Vagina (tissue), 2 donors: ENCODE results near the gene DCHS1. TPM values are rescaled to one million over a fixed set of nuclear protein-coding genes. Genes with fewer than 3 reads are reported as not detected.
A peak's percentile ranks its signal among the peaks of the same experiment; 100 is the strongest.

Source experiments
- DNase-seq, 2 donors: peaks; one replicate each; pipeline ENCODE4 v3.0.0-alpha.2; 2017; ENCODE audit errors: extremely low spot score in 2 of 2
- H3K27ac ChIP-seq: fragments of 200-600 bp; sonication (generic); one replicate; pipeline ENCODE4 v1.5.1; 2019
- H3K27me3 ChIP-seq: fragments of 200-600 bp; sonication (generic); one replicate; pipeline ENCODE4 v1.5.1; 2019
- H3K36me3 ChIP-seq, 2 donors: fragments of 200-600 bp; sonication (generic); one replicate each; pipeline ENCODE4 v1.5.1; 2017 to 2019
- H3K4me1 ChIP-seq: fragments of 200-600 bp; sonication (generic); one replicate; pipeline ENCODE4 v1.5.1; 2019
- H3K4me3 ChIP-seq, 2 donors: fragments of 200-600 bp; sonication (generic); 1 replicate in 1 of 2; 2 replicates in 1 of 2; pipeline ENCODE4 v1.5.1; 2016 to 2019
- H3K9me3 ChIP-seq: fragments of 200-600 bp; sonication (generic); one replicate; pipeline ENCODE4 v1.5.1; 2019
- CTCF ChIP-seq, 3 experiments: fragments of 450-650 bp in 2 of 3; fragments of 200-600 bp in 1 of 3; sonication (generic) in 1 of 3; IDR thresholded peaks; one replicate each; pipeline ENCODE4 v1.5.1; 2017 to 2019; ENCODE audit warnings: antibody characterized with exemption in 3 of 3, mild to moderate bottlenecking in 2 of 3, moderate library complexity in 2 of 3
- POLR2A ChIP-seq, 2 donors: fragments of 450-650 bp; IDR thresholded peaks; one replicate each; pipeline ENCODE4 v1.6.1; 2017; ENCODE audit warnings: antibody characterized with exemption in 2 of 2, mild to moderate bottlenecking in 2 of 2, moderate library complexity in 2 of 2
- POLR2AphosphoS5 ChIP-seq, 2 donors: sonication (generic); formaldehyde crosslinking; IDR thresholded peaks; one replicate each; pipeline ENCODE4 v1.9.0; 2017; ENCODE audit warnings: antibody characterized with exemption in 2 of 2, mild to moderate bottlenecking in 2 of 2, low read depth in 1 of 2; ENCODE audit not compliant: insufficient read depth in 1 of 2
- intact Hi-C: fragments of 100-400 bp; cut with DNase I; formaldehyde crosslinking; loops from one replicate; pipeline ENCODE4 v1.15.1; 2023
- total RNA-seq: library from RNA; depleted of rRNA; stranded (reverse); fragments of >200 nt; gene quantifications from one replicate; pipeline ENCODE4 v1.2.3, GENCODE V29; 2016

Gene DCHS1
- total RNA-seq, 1 donor from 2014 or later: 28.7 TPM

GRCh38 chr11:6617315-6617781 is 38.3 kb downstream of the DCHS1 start:
- Histone ChIP-seq H3K36me3 (peaks cover 0 to 6% of the 10 kb centered on the region in 2 donors), H3K9me3 (no peaks in the 10 kb centered on the region), H3K4me3 (peak overlapping the region; percentile 74 to 90), H3K27ac (peak overlapping the region; percentile 99), H3K27me3 (no peaks in the 10 kb centered on the region), H3K4me1 (peaks cover 26% of the 10 kb centered on the region)
- TF ChIP-seq POLR2A (IDR thresholded peaks at IDR 0.05): no peak
- TF ChIP-seq POLR2AphosphoS5 (IDR thresholded peaks at IDR 0.05; ENCODE audit: insufficient read depth in 1 of 2, low read depth in 1 of 2): no peak
- no peak for TF ChIP-seq CTCF (IDR thresholded peaks at IDR 0.05)
- no peak for DNase-seq
- intact Hi-C loops: no loop called here

GRCh38 chr11:6616596-6617250 is 38.9 kb downstream of the DCHS1 start:
- TF ChIP-seq CTCF (IDR thresholded peaks at IDR 0.05) (no peak), POLR2A (IDR thresholded peaks at IDR 0.05) (no peak), POLR2AphosphoS5 (IDR thresholded peaks at IDR 0.05; ENCODE audit: insufficient read depth in 1 of 2, low read depth in 1 of 2) (no peak)
- H3K9me3 ChIP-seq: no peaks in the 10 kb centered on the region
- H3K27ac ChIP-seq: peak overlapping the region; percentile 99
- no peak for DNase-seq
- intact Hi-C loops: no loop called here
- no peak overlapping the region for H3K4me3 ChIP-seq
- peaks cover 0 to 6% of the 10 kb centered on the region in 2 donors for H3K36me3 ChIP-seq
- peaks cover 26% of the 10 kb centered on the region for H3K4me1 ChIP-seq
- no peaks in the 10 kb centered on the region for H3K27me3 ChIP-seq

DNA sequence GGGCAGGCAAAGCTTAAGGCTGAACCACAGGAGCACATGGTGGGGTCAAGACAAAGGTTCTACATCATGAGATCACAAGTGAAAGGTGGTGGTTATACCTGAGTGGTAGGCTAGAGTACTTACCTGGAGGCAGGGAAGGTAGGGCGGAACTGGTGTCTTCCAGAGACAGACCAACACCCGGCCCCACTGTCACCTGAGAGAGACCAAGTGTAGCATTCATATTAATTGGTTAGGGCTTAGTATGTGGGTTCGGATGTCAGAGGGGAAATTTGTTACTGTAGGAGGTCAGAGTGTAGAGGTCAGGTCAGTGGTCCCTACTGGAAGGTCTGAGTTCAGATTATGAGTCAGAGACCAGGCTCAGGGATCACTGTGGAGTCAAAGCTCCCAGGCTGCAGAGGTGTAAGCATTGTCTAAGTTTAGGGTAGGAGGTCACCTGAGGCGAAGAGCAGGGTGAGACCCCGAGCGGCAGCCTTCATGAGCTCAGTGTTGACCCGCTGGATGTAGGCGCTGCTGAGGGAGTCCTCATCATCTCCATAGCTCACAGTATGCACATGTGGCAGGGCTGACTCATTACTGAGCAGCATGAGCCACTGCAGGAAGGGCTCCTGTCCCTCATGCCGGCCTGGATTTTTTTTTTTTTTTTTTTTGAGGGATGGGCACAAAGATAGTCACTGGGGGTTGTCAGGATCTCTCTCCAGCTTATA is 39.6 kb downstream of the DCHS1 start:
- Histone ChIP-seq H3K9me3 (no peaks in the 10 kb centered on the region), H3K4me1 (peaks cover 32% of the 10 kb centered on the region), H3K4me3 (no peak overlapping the region), H3K36me3 (peaks cover 0 to 6% of the 10 kb centered on the region in 2 donors), H3K27me3 (no peaks in the 10 kb centered on the region), H3K27ac (no peak overlapping the region)
- DNase-seq: no peak
- no peak for TF ChIP-seq POLR2A (IDR thresholded peaks at IDR 0.05)
- no peak for TF ChIP-seq CTCF (IDR thresholded peaks at IDR 0.05)
- TF ChIP-seq POLR2AphosphoS5 (IDR thresholded peaks at IDR 0.05; ENCODE audit: insufficient read depth in 1 of 2, low read depth in 1 of 2): no peak
- intact Hi-C loops: no loop called here

- TF ChIP-seq CTCF (IDR thresholded peaks at IDR 0.05) (no peak), POLR2A (IDR thresholded peaks at IDR 0.05) (no peak), POLR2AphosphoS5 (IDR thresholded peaks at IDR 0.05; ENCODE audit: insufficient read depth in 1 of 2, low read depth in 1 of 2) (no peak)
- H3K9me3 ChIP-seq: no peaks in the 10 kb centered on the region
- H3K27ac ChIP-seq: no peak overlapping the region
- no peak overlapping the region for H3K4me3 ChIP-seq
- H3K27me3 ChIP-seq: no peaks in the 10 kb centered on the region
- intact Hi-C loops: no loop called here
- H3K4me1 ChIP-seq: peaks cover 40% of the 10 kb centered on the region
- peaks cover 0 to 13% of the 10 kb centered on the region in 2 donors for H3K36me3 ChIP-seq
- no peak for DNase-seq
These were observed 40.6 kb downstream of the DCHS1 start for GRCh38 chr11:6615046-6615445.

- no peaks in the 10 kb centered on the region for H3K27me3 ChIP-seq
- peaks cover 35% of the 10 kb centered on the region for H3K4me1 ChIP-seq
- intact Hi-C loops: no loop called here
- no peaks in the 10 kb centered on the region for H3K9me3 ChIP-seq
- peaks cover 0 to 19% of the 10 kb centered on the region in 2 donors for H3K36me3 ChIP-seq
- no peak for DNase-seq
- TF ChIP-seq CTCF (IDR thresholded peaks at IDR 0.05): no peak
- TF ChIP-seq POLR2AphosphoS5 (IDR thresholded peaks at IDR 0.05; ENCODE audit: insufficient read depth in 1 of 2, low read depth in 1 of 2): no peak
- no peak for TF ChIP-seq POLR2A (IDR thresholded peaks at IDR 0.05)
- H3K27ac ChIP-seq: no peak overlapping the region
- no peak overlapping the region for H3K4me3 ChIP-seq
These were observed 41.2 kb downstream of the DCHS1 start for GRCh38 chr11:6614446-6614845.
